PFSK-1 (cell line): Measurements from ENCODE around the gene MTHFSD.

Experiments
- FOXP2 ChIP-seq: optimal IDR thresholded peaks from 2 replicates; pipeline ENCODE3; 2011; ENCODE audit warnings: borderline replicate concordance, control low read depth, inconsistent platforms; ENCODE audit not compliant: insufficient read depth; ENCODE audit errors: extremely low read length, extremely low read depth
- POLR2AphosphoS5 ChIP-seq: IDR thresholded peaks from 2 replicates; pipeline ENCODE4 v1.6.1; 2012; ENCODE audit warnings: low read depth, mild to moderate bottlenecking, control low read depth, low read length, moderate library complexity
- SIN3A ChIP-seq: IDR thresholded peaks from 2 replicates; pipeline ENCODE4 v1.6.1; 2012; ENCODE audit warnings: mild to moderate bottlenecking, low read length, moderate library complexity, borderline replicate concordance; ENCODE audit not compliant: insufficient read depth
- TAF1 ChIP-seq: IDR thresholded peaks from 2 replicates; pipeline ENCODE4 v1.6.1; 2012; ENCODE audit warnings: low read length, control low read depth, borderline replicate concordance; ENCODE audit not compliant: insufficient read depth
- TF ChIP-seq, protein P1 (sequence below), 2 experiments: IDR thresholded peaks; 2 replicates each; pipeline versions ENCODE4 v1.6.1 to v1.8.0; 2011 to 2012; ENCODE audit warnings: low read depth in 2 of 2, low read length in 2 of 2, control low read depth in 1 of 2, inconsistent platforms in 1 of 2, mild to moderate bottlenecking in 1 of 2, moderate library complexity in 1 of 2; ENCODE audit not compliant: insufficient read depth in 1 of 2

MTHFSD gene

DNA sequence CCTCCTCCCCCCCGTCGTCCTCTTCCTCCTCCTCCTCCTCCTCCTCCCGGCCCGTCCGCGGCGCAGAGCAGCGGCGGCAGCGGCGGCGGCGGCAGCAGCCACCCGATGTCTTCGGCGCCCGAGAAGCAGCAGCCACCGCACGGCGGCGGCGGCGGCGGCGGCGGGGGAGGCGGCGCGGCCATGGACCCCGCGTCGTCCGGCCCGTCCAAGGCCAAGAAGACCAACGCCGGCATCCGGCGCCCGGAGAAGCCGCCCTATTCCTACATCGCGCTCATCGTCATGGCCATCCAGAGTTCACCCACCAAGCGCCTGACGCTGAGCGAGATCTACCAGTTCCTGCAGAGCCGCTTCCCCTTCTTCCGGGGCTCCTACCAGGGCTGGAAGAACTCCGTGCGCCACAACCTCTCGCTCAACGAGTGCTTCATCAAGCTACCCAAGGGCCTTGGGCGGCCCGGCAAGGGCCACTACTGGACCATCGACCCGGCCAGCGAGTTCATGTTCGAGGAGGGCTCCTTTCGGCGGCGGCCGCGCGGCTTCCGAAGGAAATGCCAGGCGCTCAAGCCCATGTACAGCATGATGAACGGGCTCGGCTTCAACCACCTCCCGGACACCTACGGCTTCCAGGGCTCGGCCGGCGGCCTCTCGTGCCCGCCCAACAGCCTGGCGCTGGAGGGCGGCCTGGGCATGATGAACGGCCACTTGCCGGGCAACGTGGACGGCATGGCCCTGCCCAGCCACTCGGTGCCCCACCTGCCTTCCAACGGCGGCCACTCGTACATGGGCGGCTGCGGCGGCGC, 44.4 kb downstream of the MTHFSD start, which contains the start of gene FOXF1:
TSS of gene FOXF1 (plus strand) at position 63 of the 797 bp plus-strand sequence. CDS start at position 106, 43 bp downstream.
- TF ChIP-seq FOXP2 = no peak
- TF ChIP-seq, protein P1, sequence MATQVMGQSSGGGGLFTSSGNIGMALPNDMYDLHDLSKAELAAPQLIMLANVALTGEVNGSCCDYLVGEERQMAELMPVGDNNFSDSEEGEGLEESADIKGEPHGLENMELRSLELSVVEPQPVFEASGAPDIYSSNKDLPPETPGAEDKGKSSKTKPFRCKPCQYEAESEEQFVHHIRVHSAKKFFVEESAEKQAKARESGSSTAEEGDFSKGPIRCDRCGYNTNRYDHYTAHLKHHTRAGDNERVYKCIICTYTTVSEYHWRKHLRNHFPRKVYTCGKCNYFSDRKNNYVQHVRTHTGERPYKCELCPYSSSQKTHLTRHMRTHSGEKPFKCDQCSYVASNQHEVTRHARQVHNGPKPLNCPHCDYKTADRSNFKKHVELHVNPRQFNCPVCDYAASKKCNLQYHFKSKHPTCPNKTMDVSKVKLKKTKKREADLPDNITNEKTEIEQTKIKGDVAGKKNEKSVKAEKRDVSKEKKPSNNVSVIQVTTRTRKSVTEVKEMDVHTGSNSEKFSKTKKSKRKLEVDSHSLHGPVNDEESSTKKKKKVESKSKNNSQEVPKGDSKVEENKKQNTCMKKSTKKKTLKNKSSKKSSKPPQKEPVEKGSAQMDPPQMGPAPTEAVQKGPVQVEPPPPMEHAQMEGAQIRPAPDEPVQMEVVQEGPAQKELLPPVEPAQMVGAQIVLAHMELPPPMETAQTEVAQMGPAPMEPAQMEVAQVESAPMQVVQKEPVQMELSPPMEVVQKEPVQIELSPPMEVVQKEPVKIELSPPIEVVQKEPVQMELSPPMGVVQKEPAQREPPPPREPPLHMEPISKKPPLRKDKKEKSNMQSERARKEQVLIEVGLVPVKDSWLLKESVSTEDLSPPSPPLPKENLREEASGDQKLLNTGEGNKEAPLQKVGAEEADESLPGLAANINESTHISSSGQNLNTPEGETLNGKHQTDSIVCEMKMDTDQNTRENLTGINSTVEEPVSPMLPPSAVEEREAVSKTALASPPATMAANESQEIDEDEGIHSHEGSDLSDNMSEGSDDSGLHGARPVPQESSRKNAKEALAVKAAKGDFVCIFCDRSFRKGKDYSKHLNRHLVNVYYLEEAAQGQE (IDR thresholded peaks at IDR 0.05; ENCODE audit: insufficient read depth in 1 of 2, low read depth in 2 of 2, low read length in 2 of 2) = no peak
- no peak for TF ChIP-seq TAF1
- TF ChIP-seq SIN3A = no peak
- no peak for TF ChIP-seq POLR2AphosphoS5

DNA sequence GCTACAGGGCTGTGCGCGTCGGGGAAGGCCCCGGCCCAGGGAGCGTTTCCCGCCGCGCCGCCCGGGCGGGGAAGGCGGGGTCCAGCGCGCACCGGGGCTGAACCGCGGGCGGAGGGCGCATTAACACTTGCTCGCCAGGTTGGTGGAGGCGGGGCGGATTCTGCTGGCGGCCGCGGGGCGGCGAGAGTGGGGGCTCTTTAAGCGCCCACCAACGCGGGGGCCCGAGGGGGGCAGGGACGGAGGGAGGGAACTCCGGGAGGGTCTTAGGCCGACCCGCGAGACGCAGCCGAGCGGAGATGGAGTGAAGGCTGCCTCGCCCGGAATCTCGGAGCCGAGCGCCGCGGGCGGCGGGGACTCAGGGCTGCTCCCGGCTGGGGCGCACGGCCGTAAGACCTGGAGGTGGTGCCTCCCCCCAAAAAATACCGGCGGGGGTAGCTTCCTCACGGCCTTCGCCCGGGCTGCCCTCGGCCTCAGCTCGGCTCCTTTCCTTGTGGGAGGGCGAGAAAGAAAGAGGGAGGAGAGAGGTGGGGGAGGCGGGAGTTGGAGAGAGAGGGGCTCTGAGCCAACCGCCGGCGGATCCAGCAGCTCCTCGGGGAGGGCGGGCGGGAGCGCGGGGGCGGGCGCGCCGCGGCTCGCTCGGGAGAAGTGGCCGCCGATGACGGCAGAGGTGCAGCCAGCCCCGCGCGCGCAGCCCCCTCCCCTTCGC, 45.1 kb downstream of the MTHFSD start:
- TF ChIP-seq TAF1 = 0 out of 2 replicates have a peak, but pooled peaks have one; percentile 16
- TF ChIP-seq, protein P1 (IDR thresholded peaks at IDR 0.05; ENCODE audit: insufficient read depth in 1 of 2, low read depth in 2 of 2, low read length in 2 of 2) = no peak
- 0 out of 2 replicates have a peak, but pooled peaks have one; percentile 6 for TF ChIP-seq POLR2AphosphoS5

DNA sequence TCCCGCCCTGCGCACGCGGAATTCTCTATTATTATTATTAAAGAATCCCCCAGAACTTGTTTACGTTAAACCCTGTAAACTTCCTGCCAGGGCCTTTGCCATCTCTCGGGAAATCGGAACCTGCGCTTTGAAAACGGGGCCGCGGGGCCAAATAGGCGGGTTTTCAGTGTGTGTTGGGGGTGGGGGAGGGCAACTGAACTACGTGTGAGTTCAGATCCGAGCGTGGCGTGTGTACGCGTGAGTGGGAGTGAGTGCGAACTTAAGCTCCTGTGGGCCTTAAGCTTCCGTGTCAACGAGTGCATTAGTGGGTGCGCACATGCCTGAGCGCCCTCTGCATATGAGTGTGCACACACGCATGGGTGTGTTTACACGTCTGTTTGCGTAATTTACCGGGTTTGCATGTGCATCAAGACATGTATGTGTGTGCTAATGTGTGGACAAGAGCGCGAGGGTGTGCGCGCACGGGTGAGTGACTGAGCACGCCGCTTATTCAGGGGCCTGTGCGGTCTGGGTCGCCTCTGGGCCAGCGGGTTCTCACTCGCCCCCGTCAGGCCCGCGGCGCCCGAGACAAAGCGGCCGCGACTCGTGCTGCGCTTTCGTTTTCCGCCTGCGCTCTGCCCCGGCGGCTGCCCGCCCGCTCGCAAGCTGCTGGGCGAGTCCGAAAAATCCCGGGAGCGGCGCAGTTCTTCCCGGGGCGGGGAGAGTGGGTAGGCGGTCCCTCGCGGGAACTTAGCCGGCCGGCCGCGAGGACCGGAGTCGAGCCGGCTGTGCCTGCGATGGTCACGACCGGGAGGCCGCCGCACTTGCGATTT, 45.9 kb downstream of the MTHFSD start:
- TF ChIP-seq FOXP2 = no peak
- no peak for TF ChIP-seq TAF1
- TF ChIP-seq SIN3A = peak; percentile 8; the same call in 1 of the 2 replicates
- TF ChIP-seq, protein P1 (IDR thresholded peaks at IDR 0.05; ENCODE audit: insufficient read depth in 1 of 2, low read depth in 2 of 2, low read length in 2 of 2) = no peak
- TF ChIP-seq POLR2AphosphoS5 = no peak

DNA sequence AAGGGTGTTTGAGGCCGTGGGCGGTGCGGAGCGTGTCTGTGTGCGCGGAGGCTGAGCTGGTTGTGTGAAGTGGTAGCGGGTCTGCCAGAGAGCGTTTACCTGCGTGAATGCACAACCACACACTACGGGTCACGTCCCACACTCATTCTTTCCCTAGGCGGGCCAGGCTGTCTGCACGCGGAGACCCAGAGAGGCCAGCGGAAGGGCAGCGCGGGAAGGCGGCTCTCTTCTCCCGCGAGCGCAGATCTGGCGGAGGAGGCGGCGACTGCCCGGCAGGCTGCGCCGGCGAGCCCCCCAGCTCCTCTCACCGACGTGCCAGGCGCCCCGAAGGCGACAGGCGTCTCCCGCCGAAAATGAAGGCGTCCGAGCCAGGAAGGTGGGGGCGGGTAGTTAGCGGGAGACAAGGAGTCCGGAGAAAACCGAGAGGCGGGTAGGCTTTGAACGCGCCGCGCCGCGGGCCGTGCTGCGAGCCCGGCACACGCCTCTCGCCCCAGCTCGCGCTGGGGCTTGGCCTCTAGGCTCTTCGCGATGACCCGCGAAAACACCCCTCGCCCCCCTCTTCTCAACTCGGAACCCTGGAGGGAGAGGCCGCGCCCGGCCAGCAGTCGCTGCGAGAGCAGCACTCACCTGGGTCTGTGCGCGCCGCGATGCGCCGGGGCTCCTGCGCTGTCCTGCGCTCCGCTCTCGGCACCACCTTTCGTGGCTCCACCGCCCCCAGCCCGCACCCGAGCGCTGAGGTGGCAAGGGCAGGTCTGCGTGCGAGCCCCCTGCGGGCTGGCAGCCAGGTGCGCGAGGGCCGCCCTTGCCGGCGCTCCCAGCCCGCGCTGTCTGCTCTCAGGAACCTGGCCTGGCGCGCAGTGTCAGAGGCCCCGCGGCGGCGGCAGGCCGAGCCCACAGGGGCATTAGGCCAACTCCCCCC, 46.7 kb downstream of the MTHFSD start:
- TF ChIP-seq, protein P1 (IDR thresholded peaks at IDR 0.05; ENCODE audit: insufficient read depth in 1 of 2, low read depth in 2 of 2, low read length in 2 of 2) = no peak
- TF ChIP-seq POLR2AphosphoS5 (no peak), SIN3A (no peak), TAF1 (no peak), FOXP2 (no peak)
